G401 (cell line): ENCODE data around the gene YAP1. TPM values are rescaled to one million over a fixed set of nuclear protein-coding genes. Genes with fewer than 3 reads are reported as not detected.
"Not testable (repeated sequence)": the region's sequence is repeated elsewhere in the genome, so short reads cannot be mapped to it uniquely, and the experiment has no call there.

Experiments
- DNase-seq: peaks from one replicate; pipeline ENCODE4 v3.0.0-alpha.2; 2015; ENCODE audit warnings: low spot score
- in situ Hi-C: cut with HindIII; loops from 2 replicates; pipeline ENCODE4 v1.10.0; 2016; ENCODE audit warnings: low sequenced_read_pairs, mixed read lengths
- total RNA-seq: library from RNA; depleted of rRNA; stranded (reverse); fragments of >200 nt; shearing (Covaris generic); gene quantifications from 2 replicates; pipeline ENCODE4 v1.2.3, GENCODE V29; 2014

YAP1 gene
- total RNA-seq, 1 experiment from 2014 or later = 44.6 TPM

DNA sequence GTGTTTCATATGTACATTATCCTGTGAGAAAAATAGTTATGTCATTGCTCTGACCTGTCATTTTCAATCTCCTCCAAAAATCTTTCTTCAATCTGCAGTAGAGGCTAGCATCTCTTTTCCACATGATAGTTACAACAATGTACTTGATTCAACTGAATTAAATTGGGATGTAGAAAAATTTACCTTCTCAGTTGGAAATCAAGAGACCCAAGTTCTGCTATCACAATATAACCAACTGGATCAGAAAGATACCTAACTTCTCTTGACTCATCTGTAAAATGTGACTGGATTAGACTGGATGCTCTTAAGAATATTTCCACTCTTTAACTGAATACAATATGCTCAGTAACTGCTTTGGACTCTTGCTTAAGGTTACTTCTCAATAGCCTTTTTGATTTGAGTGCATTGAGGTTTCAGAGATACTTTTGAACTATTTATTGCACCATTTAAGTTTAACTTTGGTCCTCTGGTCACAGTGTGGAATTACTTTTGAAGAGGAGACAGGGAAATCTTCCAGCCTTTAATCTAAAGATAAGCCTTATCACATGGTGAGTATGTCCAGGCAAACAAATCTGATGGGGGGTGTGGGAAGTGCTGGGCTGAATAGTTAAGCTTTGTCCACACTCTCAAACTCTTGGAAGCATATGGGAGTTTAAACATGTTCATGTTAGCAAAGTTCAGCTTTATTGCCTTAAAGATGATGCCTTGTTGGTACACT is 82.3 kb downstream of the YAP1 start:
- in situ Hi-C loops = no loop called here
- DNase-seq = no peak

DNA sequence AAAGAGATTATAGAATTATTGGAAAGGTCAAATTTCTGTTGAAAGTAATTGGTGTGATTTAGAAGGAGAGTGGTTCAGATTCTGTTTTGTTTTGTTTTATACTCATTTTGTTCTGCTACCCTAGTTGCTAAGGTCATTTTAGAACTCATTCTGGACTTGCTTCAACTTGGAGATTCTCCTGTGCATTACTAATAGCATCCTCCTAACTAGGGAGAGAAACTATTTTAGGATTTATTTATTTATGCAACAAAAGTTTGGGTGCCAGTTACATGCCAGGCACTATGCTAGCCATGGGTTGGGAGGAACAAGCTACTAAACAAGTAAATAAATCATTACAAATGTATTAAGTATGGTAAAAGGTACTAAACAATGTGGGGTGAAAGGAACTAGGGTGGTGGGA is 84.0 kb downstream of the YAP1 start:
- in situ Hi-C loops = no loop called here
- no peak for DNase-seq

DNA sequence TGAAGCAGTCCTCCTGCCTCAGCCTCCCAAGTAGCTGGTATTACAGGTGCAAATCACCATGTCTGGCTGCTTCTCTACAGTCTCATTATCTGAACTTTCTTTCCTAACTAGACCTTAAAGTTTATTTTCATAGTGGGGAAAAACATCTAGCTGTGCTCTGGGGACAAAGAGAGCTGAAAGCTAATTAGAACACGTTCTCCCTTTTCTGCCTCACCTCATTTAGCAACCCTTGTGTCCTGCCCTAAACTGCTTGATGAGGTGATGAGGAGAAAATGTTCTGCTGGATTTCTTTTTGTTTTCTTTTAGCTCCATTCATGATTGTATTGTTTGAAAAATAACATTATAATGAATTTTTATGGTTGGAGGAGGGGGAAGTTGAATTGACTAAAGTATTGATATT is 84.7 kb downstream of the YAP1 start:
- in situ Hi-C loops = no loop called here
- no peak for DNase-seq

DNA sequence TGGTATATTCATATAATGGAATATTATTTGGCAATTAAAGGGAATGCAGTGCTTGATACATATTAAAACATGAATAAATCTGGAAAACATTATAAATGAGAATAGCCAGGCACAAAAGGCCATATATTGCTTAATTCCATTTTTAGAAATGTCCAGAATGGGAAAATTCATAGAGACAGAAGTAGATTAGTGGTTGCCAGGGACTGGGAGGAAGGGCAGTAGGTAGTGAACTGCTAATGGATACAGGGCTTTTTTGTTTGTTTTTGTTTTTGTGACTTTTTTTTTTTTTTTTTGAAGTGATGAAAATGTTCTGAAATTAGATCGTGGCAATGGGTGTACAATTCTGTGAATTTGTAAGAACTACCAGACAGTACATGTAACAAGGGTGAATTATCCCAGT is 86.1 kb downstream of the YAP1 start:
- DNase-seq = no peak

DNA sequence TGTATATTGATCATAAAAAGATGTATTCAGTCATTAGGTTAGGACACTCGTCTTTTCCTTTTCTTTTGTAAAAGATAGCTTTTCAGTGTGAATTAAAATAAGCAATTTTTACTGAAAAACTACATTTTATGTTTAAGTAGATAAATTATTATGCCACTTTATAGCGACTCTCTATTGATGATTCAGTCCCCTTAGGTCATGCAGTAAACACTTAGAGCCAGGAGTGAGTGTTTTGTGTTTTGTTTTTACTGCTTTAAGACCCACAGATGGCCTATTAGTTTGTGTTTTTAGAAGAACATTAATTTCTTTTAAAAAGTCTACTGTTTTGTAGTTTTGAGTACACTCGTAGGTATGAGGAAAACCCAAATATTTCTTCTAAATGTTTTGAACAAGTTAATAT is 86.6 kb downstream of the YAP1 start:
- no peak for DNase-seq

More for the DNA sequence above, 86.1 kb downstream of the YAP1 start:
- in situ Hi-C loops = no loop called here

DNA sequence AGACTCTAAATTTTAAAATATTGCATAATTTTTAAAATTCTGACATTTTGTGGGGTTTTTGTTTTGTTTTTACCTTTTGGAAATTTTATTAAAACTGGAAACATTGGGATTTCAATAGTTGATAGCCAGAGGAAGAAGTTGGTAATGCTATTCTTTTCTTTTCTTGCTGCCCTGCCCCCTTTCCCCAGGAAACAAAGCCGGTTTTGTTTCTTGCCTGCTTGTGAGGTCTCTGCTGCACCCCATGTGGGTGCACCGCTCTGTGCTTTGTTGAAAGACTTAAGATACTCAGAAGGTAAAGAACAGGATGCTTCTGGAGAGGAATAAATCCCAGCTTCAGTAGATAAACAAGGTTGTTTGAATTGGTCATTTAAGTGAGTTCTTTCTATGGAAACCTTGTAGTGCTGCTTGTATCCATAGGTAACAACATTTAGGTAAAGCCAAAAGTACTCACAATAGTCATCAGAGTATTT is 87.5 kb downstream of the YAP1 start:
- peak; percentile 8 for DNase-seq
- in situ Hi-C loops = no loop called here

More for the DNA sequence above, 86.6 kb downstream of the YAP1 start:
- in situ Hi-C loops = no loop called here

DNA sequence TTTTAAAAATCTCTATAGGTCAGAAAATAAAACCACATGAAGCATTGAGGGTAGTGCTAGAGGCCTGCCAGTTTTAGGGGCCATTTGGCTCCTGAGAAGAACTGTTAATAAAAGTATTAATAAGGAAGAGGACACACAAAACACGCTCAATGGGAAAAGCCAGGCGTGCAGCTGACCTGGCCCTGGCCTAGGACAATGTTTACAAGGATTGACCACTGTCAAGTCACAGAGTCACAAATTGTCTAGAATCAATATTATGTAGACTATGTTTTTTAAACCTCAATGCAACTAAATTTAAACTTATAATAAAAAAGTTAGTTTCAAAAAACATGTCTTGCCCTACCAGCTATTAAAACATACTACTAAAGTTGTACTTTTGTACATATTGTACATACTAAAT is 89.4 kb downstream of the YAP1 start:
- in situ Hi-C loops = no loop called here
- DNase-seq = no peak

DNA sequence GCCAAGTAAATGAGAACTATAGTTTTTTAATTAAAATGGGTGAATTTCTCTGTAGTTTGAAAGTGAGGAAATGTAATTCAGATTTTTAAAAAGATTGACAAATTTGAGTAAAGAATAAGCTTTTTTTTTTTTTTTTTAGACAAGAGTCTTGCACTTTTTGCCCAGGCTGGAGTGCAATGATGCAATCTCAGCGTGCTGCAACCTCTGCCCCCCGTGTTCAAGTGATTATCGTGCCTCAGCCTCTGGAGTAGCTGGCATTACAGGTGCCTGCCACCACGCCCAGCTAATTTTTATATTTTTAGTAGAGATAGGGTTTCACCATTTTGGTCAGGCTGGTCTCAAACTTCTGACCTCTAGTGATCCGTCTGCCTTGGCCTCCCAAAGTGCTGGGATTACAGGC is 90.1 kb downstream of the YAP1 start:
- in situ Hi-C loops, DNase-seq: not testable (repeated sequence)

DNA sequence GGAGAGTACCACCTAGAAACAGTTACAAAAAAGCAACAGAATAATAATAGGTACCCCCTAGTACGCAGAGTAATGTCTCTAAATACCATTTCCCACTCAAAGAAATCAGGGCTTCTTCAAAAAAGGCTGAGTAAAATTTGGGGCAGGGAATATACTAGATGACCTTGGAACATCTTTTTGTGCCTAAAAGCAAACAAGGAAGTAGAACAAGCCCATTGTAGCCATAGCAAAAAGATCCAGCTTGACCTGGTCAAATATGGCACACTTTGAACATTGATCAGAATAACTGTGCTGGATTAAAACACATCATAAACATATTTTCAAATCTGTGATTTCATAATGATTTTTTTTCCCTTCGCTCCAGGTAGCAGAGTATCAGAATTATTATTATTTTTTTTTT is 91.5 kb downstream of the YAP1 start:
- in situ Hi-C loops = no loop called here
- no peak for DNase-seq

DNA sequence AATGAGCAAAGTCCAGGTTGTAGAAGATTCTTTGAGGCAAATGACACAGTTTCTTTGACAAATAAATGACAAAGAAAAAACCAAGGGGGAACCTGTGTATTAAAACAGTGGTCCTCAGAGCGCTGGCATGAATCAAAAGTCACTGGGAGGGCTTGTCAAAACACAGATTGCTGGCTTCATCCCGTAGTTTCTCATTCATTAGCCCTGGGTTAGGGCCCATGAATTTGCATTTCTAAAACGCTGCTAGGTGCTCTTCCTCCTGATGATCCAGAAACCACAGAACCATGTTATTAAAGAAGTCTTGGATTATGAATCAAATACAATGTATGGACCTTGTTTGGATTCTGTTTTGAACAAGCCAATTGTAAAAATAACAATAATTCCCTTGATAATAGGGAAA is 92.7 kb downstream of the YAP1 start:
- no peak for DNase-seq
- in situ Hi-C loops = no loop called here

DNA sequence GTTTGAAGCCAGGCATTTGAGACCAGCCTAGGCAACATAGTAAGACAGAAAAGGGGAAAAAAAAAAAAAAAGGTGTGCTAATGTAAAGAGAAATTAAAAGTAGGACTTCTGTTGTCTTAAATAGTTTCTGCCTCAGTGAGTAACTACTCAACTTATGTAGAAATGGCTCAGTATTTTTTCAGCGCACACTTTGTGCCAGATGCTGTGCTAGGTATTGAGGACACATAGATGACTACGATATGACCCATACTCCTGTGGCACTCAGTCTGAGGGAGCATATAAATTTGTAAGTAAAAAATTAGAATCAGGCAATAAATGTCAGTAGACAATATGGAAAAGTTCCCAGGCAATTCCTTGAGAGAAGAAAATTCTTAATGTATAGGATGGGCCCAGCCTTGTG is 93.9 kb downstream of the YAP1 start:
- in situ Hi-C loops = no loop called here
- DNase-seq = no peak

DNA sequence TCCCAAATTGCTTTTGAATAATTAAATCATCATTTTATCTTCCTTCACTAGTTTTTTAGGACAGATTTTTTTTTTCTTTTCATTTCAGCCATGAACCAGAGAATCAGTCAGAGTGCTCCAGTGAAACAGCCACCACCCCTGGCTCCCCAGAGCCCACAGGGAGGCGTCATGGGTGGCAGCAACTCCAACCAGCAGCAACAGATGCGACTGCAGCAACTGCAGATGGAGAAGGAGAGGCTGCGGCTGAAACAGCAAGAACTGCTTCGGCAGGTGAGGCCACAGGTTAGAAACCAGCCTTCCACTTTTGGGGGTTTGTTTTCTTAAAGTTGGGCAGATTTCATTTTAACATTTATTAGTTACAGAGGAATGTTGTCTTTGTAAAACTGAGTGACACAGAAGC is 95.6 kb downstream of the YAP1 start:
- DNase-seq = no peak

DNA sequence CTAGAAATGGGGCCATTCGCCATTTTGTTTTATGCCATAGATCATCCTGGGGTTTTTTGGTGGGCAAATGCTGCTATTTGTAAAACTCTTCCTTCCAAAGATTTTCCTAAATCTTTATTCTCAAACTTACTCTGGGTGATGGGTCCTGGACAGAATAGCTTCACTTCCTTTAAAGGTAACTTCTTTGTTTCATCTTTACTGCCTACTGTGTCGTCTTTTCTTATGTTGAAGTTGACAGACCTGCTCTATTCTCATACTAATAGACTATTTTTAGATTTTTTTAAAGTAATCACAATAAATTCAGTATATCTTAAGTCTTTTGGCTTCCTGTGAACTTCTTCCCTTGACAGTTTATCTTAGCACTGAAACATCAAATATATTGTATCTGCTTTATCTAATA is 98.6 kb downstream of the YAP1 start:
- DNase-seq = no peak
- in situ Hi-C loops = no loop called here

More for the DNA sequence above, 95.6 kb downstream of the YAP1 start:
- in situ Hi-C loops = no loop called here

DNA sequence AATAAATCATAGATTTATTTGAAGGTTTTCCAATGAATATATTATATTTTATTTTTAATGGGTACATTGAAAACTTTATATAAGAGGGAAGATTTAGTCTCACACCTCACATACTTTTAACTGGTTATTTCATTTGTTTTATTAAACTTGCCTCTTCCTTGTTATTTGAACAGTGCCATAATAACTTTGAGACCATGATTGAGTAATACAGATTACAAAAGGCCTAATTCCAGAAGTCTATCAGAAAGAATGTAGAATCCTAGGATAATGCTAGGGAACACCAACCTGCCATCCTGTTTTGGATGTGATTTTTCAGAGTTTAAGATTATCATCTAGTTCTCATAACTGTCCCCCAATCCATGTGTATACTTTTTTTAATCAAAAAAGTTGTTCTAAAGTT is 104.4 kb downstream of the YAP1 start:
- in situ Hi-C loops = no loop called here
- no peak for DNase-seq

DNA sequence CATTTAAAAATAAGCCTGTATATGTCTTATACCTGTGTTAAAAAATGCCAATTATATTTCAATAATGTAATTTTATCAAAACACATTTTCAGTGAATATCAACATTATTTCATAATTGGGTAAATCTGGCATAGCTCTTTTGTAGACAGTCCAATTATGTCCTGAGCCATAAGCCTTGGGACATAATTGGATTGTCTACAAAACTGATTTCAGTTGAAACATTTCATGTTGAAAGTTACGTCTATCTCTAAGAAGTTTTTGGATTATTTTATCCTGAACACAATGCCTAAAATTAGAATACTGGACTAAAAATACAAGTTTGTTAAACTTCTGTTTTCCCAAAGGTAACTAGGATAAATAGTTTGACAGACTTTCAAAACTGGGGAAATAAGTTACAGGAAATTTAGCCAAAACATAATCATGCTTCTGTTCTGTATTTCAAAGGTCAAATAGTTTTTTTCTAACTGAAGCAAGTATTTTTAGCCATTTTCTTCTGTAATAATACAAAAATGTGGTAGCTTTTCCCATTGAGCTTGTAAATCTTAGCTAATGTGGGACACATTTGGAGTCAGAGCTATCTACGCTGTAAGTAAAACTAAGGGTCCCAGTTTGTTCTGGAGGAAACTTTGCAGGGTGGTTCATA is 106.3 kb downstream of the YAP1 start:
- in situ Hi-C loops = no loop called here

DNA sequence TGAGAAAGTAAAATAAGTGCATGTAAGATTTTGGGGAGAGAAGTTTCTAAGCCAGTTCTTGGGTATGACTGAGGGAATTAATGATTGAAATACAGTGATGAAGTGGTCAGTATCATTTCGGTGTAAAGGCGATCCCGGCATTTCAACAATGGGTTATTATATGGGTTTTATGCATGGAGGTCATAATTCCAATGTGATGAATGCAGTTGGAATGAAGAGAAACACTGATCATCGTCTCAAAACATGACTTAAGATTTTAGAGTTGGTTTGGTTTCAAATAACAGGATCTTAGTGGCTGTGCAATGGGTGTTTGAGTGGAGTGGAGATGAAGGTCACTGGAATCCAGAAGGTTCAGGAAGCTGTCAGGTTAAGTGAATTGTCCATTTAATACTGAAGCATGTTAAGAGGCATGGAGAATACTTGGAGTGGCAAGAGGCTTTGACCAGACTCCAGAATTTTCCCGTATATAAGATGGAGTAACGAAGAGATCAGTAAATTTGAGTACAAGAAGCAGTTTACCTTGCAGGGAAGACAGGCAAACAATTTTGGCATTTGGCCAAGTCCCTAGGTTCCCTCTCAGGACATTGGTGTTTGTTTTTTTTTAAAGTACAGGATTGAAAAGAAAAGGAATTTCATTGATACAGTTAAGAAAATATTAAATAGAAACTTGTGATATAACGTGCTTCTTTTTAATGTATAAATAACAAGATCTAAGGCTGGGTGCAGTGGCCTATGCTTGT is 110.7 kb downstream of the YAP1 start:
- in situ Hi-C loops = no loop called here
- DNase-seq = no peak

More for the DNA sequence above, 106.3 kb downstream of the YAP1 start:
- DNase-seq = no peak

DNA sequence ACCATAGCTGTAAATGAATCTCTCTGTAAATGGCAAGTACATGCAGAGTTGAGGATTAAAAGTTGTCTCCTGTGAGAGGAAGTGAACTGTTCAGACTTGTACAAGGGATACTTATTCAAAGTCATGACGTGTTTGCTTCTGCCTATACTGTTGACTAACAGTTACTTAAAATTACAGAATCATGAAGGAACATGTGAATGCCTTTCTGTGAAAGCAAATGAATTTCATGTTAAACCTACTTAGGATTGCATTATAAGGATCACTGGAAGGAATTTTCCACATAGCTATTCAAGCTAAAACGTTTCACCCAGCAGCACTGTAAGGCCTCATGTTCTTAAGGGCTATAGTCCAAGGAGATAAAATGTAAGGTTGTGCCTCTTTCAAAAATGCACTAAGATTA is 113.6 kb downstream of the YAP1 start:
- in situ Hi-C loops = no loop called here
- DNase-seq = no peak

DNA sequence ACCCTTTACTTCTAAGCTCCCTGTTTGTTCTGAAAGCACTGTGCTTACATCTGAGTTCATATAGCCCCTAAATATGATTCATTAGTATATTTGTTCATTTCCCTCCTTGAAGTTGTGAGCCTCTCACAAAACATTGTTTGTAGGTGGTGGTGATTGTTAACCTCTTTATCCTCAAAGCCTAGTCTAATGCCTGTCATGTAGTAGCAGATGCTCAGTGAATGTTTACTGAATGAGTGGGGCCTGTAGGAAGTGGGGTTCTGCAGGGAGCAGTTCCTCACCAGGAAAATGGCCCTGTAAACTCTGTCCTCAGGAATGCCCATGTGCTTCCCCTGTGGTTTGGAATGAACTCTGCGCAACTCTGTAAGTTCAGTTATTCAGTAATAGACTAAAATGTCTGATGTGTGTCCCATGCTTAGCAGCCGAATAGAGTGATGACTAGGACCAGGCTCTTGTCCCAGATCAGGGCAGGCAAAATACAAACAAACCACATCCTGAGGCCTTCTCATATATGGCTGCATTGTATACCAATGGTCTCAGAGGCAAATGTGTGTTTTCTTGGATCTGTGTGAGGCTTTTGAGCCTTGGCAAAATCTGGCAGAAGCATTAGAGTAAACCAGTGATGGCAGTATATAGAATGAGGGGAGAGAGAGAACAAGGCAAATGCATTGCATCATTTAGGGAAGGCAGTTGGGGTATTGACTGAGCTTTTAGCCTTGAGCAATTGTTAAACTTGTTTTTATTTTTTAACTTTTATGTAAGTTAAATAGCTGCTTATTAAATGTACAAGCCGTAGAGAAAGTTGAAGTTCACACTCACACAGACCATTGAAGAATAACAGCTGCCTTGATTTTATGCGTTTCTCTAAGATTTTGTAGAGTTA is 115.7 kb downstream of the YAP1 start:
- in situ Hi-C loops = no loop called here
- no peak for DNase-seq

DNA sequence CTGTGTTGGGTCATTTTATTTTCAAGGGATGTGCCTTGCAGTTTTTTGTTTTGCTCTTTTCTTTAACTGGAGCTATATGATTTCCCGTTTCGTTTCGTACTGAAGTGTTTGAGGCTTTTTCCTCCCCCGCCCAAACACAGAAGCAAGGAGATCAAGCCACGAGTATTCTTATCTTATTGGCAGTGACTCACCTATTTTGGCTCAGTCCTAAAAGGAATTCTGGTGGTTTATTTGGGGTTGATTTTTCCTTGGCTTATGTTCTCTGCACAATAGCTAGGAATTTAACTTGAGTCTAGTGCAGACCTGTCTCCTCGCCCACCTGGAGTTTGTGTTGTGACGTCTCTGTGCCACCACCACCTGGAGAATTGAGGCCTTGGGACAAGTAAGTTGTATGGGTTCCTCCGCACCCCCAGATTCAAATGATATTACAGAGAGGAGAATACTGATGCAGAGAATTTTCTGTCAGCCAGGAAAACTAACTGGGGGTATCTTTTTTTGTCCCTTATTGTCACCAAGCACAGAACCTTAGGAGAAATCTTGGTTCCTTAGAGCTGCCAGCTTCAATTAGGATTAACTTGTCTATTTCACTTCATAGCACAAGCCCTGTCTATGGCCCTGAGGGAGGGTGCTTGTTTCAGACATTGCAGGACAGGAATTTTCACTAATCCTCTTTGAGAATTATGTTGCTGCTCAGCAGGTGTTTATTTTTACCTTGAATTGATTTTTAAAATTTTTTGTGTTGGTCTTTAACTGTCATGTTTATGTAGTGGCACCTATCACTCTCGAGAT is 116.6 kb downstream of the YAP1 start:
- DNase-seq = no peak
- in situ Hi-C loops = no loop called here
